Left lung (tissue), 10 donors: ENCODE measurements around the gene CD300LF. TPM values are rescaled to one million over a fixed set of nuclear protein-coding genes. Genes with fewer than 3 reads are reported as not detected.
A peak's percentile ranks its signal among the peaks of the same experiment; 100 is the strongest.

ENCODE experiments used
- ATAC-seq: fragments of 200-7000 bp; cut with Tn5 transposase; one replicate; pipeline ENCODE4 v1.9.1; 2020; ENCODE audit warnings: moderate library complexity
- DNase-seq, 4 donors: peaks; one replicate each; pipeline ENCODE4 v3.0.0-alpha.2; 2013 to 2020
- H3K27ac ChIP-seq, 2 donors: fragments of 200-600 bp; sonication (generic) in 1 of 2; one replicate each; pipeline versions ENCODE4 v1.5.0 to v1.8.0; 2020 to 2021
- H3K27me3 ChIP-seq, 2 donors: fragments of 200-600 bp; sonication (generic) in 1 of 2; one replicate each; pipeline versions ENCODE4 v1.5.0 to v1.8.0; 2020 to 2021
- H3K36me3 ChIP-seq, 2 donors: fragments of 200-600 bp; sonication (generic) in 1 of 2; one replicate each; pipeline versions ENCODE4 v1.5.0 to v1.8.0; 2020 to 2021
- H3K4me1 ChIP-seq, 2 donors: fragments of 200-600 bp; one replicate each; pipeline ENCODE4 v1.8.0; 2021
- H3K4me3 ChIP-seq, 2 donors: fragments of 200-600 bp; sonication (generic) in 1 of 2; one replicate each; pipeline versions ENCODE4 v1.5.0 to v1.8.0; 2020 to 2021; ENCODE audit warnings: mild to moderate bottlenecking in 1 of 2
- H3K9me3 ChIP-seq, 2 donors: fragments of 200-600 bp; sonication (generic) in 1 of 2; one replicate each; pipeline versions ENCODE4 v1.5.0 to v1.8.0; 2020 to 2021
- CTCF ChIP-seq, 2 donors: fragments of 200-600 bp; sonication (generic) in 1 of 2; IDR thresholded peaks; one replicate each; pipeline versions ENCODE4 v1.5.0 to v1.8.0; 2021; ENCODE audit warnings: antibody characterized with exemption in 2 of 2
- intact Hi-C, 2 donors: fragments of 100-400 bp; cut with DNase I; formaldehyde crosslinking; loops; one replicate each; pipeline versions ENCODE4 v1.11.2 to v1.14.2; 2022
- polyA plus RNA-seq, 6 donors: library from polyadenylated mRNA; unstranded; fragments of 120-200 nt; gene quantifications; one replicate each; pipeline ENCODE4 v1.2.1, GENCODE V29; 2013; ENCODE audit not compliant: insufficient read length in 6 of 6
- total RNA-seq, 2 donors: library from RNA; stranded (reverse); fragmentation: NEBNext Ultra II Directional; extraction: Animal tissue kit (Norgen Biotek cat#: 25700); gene quantifications; one replicate each; pipeline ENCODE4 v1.2.1, GENCODE V29; 2021
- donor health status: DM: no; HTN: yes; CAD: no.
- donor health status: DM: no; HTN: no; CAD: no.

Gene CD300LF
- total and polyA plus RNA-seq, 8 donors = 0.33 to 26.7 (median 0.76) TPM

GRCh38 chr17:74723891-74724290, 11.2 kb upstream of the CD300LF start:
- ATAC-seq = no peak
- Histone ChIP-seq H3K4me3 (no peak overlapping the region), H3K27ac (no peak overlapping the region), H3K36me3 (no peaks in the 10 kb centered on the region), H3K27me3 (no peaks in the 10 kb centered on the region), H3K9me3 (no peaks in the 10 kb centered on the region), H3K4me1 (no peaks in the 10 kb centered on the region)
- intact Hi-C loops = no loop called here
- no peak for DNase-seq
- TF ChIP-seq CTCF (IDR thresholded peaks at IDR 0.05) = no peak

- no peaks in the 10 kb centered on the region for H3K9me3 ChIP-seq
- DNase-seq = no peak
- H3K36me3 ChIP-seq = no peaks in the 10 kb centered on the region
Measured at GRCh38 chr17:74722782-74723181, 10.1 kb upstream of the CD300LF start.

GRCh38 chr17:74720506-74720905, 7.8 kb upstream of the CD300LF start:
- no peaks in the 10 kb centered on the region for H3K9me3 ChIP-seq
- no peak for TF ChIP-seq CTCF (IDR thresholded peaks at IDR 0.05)
- no peak overlapping the region for H3K27ac ChIP-seq
- H3K4me3 ChIP-seq = no peak overlapping the region
- ATAC-seq (no peak), DNase-seq (no peak)
- H3K36me3 ChIP-seq = no peaks in the 10 kb centered on the region
- no peaks in the 10 kb centered on the region for H3K27me3 ChIP-seq
- intact Hi-C loops = no loop called here
- peaks cover 0 to 5% of the 10 kb centered on the region in 2 donors for H3K4me1 ChIP-seq

More at GRCh38 chr17:74722782-74723181, 10.1 kb upstream of the CD300LF start:
- Histone ChIP-seq H3K27me3 (no peaks in the 10 kb centered on the region), H3K4me1 (no peaks in the 10 kb centered on the region), H3K27ac (no peak overlapping the region), H3K4me3 (no peak overlapping the region)
- no peak for ATAC-seq
- TF ChIP-seq CTCF (IDR thresholded peaks at IDR 0.05) = no peak
- intact Hi-C loops = no loop called here

DNA sequence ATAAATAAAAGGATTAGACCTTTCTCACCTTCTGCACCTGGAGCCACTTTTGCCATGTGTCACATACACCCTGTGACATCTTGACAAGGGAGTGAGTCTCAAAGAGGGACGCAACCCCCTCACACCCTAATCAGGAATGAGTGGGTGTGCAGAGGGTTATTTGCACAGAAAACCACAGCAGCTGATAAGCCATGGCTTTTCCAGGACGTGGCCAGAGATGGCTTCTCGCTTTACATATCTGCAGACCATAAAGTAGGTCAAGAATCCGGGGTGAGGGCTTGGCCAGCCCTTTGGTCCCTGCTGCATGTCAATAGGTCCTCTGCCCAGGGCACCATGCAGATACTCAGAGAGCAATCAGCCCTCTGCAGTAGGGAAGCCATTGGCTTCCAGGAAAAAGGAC, 2.4 kb upstream of the CD300LF start:
- peak; percentile 88 for ATAC-seq

GRCh38 chr17:74713171-74713755, 540 bp upstream of the CD300LF start:
- no peaks in the 10 kb centered on the region for H3K36me3 ChIP-seq
- intact Hi-C loops = no loop called here
- H3K27ac ChIP-seq = peak overlapping the region; percentile 42 to 86
- TF ChIP-seq CTCF (IDR thresholded peaks at IDR 0.05) = no peak
- peak; percentile 12 for ATAC-seq
- H3K9me3 ChIP-seq = no peaks in the 10 kb centered on the region
- H3K27me3 ChIP-seq = peaks cover 0 to 20% of the 10 kb centered on the region in 2 donors
- H3K4me3 ChIP-seq = peak overlapping the region in 1 of 2 donors; percentile 51
- H3K4me1 ChIP-seq = peaks cover 0 to 50% of the 10 kb centered on the region in 2 donors
- no peak for DNase-seq

More for the DNA sequence above, 2.4 kb upstream of the CD300LF start:
- intact Hi-C loops = no loop called here
- Histone ChIP-seq H3K36me3 (no peaks in the 10 kb centered on the region), H3K4me1 (peaks cover 0 to 47% of the 10 kb centered on the region in 2 donors), H3K27ac (no peak overlapping the region), H3K4me3 (no peak overlapping the region), H3K9me3 (no peaks in the 10 kb centered on the region), H3K27me3 (peaks cover 0 to 20% of the 10 kb centered on the region in 2 donors)
- TF ChIP-seq CTCF (IDR thresholded peaks at IDR 0.05) = no peak
- DNase-seq = peak in 1 of 4 donors; percentile 76
